Calu3 (cell line): Measurements from ENCODE around the gene TSPOAP1. TPM values are rescaled to one million over a fixed set of nuclear protein-coding genes. Genes with fewer than 3 reads are reported as not detected.

Experiments used
- BruUV-seq: library from RNA; stranded (reverse); fragments of 400-500 nt; replicated peaks from 2 replicates; lab custom pipeline; 2021; lab: Mats Ljungman, UMichigan
- CTCF ChIA-PET: fragments of 300-600 bp; sonication (Branson Sonifier 250); formaldehyde crosslinking; loops from one replicate; lab custom pipeline; 2022; ENCODE audit warnings: antibody characterized with exemption; lab: Charles Lee
- DNase-seq: peaks from one replicate; pipeline ENCODE4 v3.0.0; 2022
- H3K27ac Mint-ChIP-seq: one replicate; pipeline ENCODE4 v1.8.0; 2022; ENCODE audit warnings: mixed read lengths; ENCODE audit not compliant: unreplicated experiment
- H3K27me3 Mint-ChIP-seq: one replicate; pipeline ENCODE4 v1.8.0; 2022; ENCODE audit warnings: mixed read lengths; ENCODE audit not compliant: unreplicated experiment
- H3K36me3 Mint-ChIP-seq: one replicate; pipeline ENCODE4 v1.8.0; 2022; ENCODE audit warnings: mild to moderate bottlenecking, moderate library complexity, mixed read lengths; ENCODE audit not compliant: insufficient read depth, unreplicated experiment
- H3K4me1 Mint-ChIP-seq: one replicate; pipeline ENCODE4 v1.8.0; 2022; ENCODE audit warnings: mild to moderate bottlenecking, low read depth, mixed read lengths; ENCODE audit not compliant: unreplicated experiment
- H3K4me3 Mint-ChIP-seq: one replicate; pipeline ENCODE4 v1.8.0; 2022; ENCODE audit warnings: mild to moderate bottlenecking, low read depth, moderate library complexity, mixed read lengths; ENCODE audit not compliant: unreplicated experiment
- H3K9me3 Mint-ChIP-seq: one replicate; pipeline ENCODE4 v1.8.0; 2022; ENCODE audit warnings: low read depth, mixed read lengths; ENCODE audit not compliant: unreplicated experiment
- intact Hi-C: fragments of 100-400 bp; cut with micrococcal nuclease; formaldehyde crosslinking; loops from one replicate; pipeline ENCODE4 v1.10.0; 2022; ENCODE audit not compliant: unreplicated experiment
- total RNA-seq: library from RNA; stranded (reverse); gene quantifications from 2 replicates; pipeline ENCODE4 v1.2.3, GENCODE V29; 2022
- TF ChIP-seq, protein P1 (sequence below): fragments of 200-600 bp; IDR thresholded peaks from one replicate; pipeline ENCODE4 v1.8.0; 2022; ENCODE audit warnings: antibody characterized with exemption; ENCODE audit not compliant: unreplicated experiment

The TSPOAP1 gene
- total RNA-seq, 1 experiment from 2014 or later, result not detected

DNA sequence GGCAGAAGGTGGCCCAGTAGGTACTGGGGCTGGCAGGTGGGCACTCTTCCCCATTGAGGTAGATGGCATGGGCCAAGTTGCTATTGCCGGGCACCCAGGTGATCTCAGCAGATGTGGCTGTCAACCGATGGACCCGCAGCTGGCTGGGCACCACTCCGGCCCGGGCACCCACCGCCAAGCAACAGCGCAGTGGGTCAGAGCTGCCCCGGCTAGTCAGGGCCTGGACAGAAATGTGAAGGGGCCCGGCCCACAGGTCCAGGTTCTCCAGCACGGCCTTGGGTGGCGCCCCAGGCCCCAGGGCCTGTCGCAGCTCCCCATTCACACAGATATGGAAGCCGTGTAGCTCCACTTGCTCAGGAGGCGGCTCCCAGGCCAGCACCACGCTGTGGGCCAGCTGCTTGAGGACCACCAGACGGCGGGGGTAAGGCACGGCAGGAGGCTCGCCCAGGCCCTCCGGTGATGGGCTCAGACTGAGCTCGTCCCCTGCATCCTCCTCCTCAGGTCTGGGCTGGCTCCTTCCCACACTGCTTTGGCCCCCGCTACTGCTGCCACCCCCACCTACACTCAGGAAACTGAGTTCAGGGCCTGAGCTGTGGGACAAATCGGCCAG, 16.5 kb downstream of the TSPOAP1 start:
- H3K27me3 Mint-ChIP-seq, result peaks cover 72% of the 10 kb centered on the region
- no TSS peak for BruUV-seq
- no peak overlapping the region for H3K27ac Mint-ChIP-seq
- no peak for DNase-seq
- H3K4me1 Mint-ChIP-seq, result no peaks in the 10 kb centered on the region
- CTCF ChIA-PET, result no interaction called here
- intact Hi-C loops, result no loop called here
- no peak overlapping the region for H3K4me3 Mint-ChIP-seq
- H3K9me3 Mint-ChIP-seq, result no peaks in the 10 kb centered on the region
- no peaks in the 10 kb centered on the region for H3K36me3 Mint-ChIP-seq
- TF ChIP-seq, protein P1, sequence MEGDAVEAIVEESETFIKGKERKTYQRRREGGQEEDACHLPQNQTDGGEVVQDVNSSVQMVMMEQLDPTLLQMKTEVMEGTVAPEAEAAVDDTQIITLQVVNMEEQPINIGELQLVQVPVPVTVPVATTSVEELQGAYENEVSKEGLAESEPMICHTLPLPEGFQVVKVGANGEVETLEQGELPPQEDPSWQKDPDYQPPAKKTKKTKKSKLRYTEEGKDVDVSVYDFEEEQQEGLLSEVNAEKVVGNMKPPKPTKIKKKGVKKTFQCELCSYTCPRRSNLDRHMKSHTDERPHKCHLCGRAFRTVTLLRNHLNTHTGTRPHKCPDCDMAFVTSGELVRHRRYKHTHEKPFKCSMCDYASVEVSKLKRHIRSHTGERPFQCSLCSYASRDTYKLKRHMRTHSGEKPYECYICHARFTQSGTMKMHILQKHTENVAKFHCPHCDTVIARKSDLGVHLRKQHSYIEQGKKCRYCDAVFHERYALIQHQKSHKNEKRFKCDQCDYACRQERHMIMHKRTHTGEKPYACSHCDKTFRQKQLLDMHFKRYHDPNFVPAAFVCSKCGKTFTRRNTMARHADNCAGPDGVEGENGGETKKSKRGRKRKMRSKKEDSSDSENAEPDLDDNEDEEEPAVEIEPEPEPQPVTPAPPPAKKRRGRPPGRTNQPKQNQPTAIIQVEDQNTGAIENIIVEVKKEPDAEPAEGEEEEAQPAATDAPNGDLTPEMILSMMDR, result no peak

DNA sequence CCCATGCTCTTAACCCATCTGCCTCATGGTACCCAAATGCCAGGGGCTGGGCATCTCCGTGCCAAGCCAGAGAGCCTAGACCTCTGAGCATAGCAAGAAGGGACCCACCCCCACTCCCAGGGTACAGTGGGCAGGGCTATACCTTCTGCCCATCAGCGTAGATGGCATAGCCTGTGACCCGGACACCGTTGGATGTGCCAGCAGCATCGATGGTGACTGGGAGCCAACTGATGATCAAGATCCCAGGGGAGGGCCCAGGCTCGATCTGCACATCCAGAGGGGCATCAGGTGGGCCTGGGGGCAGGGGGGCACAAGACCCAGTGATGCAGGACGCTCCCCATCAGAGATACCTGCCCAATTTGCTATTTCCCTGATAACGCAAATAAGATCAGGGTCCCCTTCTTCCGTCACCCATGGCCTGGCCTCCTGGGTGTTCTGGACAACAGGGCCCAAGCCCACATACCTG, 17.1 kb downstream of the TSPOAP1 start:
- no TSS peak for BruUV-seq
- CTCF ChIA-PET, result no interaction called here
- DNase-seq, result no peak
- Mint-ChIP-seq H3K4me1 (no peaks in the 10 kb centered on the region), H3K36me3 (no peaks in the 10 kb centered on the region), H3K27ac (no peak overlapping the region), H3K9me3 (no peaks in the 10 kb centered on the region), H3K27me3 (peaks cover 74% of the 10 kb centered on the region), H3K4me3 (no peak overlapping the region)
- intact Hi-C loops, result no loop called here
- TF ChIP-seq, protein P1, result no peak

DNA sequence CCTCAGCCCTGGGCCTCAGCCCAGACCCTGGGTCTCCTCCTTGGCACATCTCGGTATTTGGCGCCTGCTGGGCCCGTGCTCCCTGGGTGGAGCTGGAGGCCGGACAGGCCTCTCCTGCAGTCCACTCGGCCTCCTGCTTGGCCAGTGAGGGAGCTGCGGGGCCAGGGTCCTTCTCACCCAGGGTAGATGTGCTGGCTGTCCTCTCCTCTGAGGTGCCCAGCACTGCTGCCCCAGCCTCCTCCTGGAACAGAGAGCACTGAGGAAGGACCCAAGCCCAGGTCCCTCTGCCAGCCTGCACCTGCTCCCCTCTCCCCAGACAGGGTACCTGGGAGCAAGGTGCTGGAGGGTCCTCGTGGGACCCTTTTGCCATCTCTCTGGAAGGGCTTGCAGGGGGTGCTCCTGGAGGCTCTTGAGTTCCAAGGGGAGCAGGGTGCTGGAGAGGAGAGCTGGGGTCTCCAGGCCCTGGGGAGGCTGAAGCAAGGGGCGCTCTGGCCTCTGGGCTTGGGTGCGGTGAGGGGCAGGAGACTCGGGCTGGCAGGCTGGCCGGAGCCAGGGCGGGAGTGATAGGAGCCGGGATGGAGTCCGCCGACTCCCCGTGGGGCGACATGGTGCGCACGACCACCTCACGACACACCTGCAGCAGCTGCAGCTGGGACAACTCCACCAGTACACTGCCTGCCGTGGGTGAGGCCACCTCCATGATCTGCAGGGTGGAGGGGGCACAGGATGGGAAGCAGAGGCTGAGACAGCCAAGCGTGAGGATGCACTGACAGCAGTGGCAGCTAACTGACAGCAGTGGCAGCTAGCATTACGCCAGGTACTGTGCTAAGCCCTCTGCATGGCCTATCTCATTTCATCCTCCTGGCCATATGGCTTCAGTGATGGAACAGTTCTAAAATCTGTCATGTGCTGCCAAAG, 17.8 kb downstream of the TSPOAP1 start:
- Mint-ChIP-seq H3K4me3 (no peak overlapping the region), H3K9me3 (no peaks in the 10 kb centered on the region), H3K4me1 (no peaks in the 10 kb centered on the region), H3K27ac (no peak overlapping the region), H3K27me3 (peaks cover 70% of the 10 kb centered on the region), H3K36me3 (no peaks in the 10 kb centered on the region)
- no TSS peak for BruUV-seq
- intact Hi-C loops, result no loop called here
- DNase-seq, result no peak
- TF ChIP-seq, protein P1, result no peak
- CTCF ChIA-PET, result no interaction called here

DNA sequence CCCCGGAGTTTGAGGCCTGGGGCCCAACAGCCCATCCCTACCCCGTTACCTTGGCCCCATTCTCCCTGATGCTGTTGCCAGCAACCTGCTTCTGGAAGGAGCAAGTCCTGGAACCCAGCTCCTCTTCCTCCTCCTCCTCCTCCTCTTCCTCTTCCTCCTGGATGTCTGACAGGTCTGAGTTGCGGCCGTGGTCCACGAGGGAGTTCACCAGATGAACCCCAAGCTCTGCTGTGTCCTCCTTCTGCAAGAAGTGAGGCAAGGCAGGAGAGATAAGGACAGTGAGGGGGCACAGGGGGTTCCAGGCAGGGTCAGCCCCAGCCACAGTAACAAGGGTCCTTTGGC, 18.7 kb downstream of the TSPOAP1 start:
- intact Hi-C loops, result no loop called here
- no peak overlapping the region for H3K27ac Mint-ChIP-seq

More for the DNA sequence above, 18.7 kb downstream of the TSPOAP1 start:
- CTCF ChIA-PET, result no interaction called here
- no peaks in the 10 kb centered on the region for H3K9me3 Mint-ChIP-seq
- H3K27me3 Mint-ChIP-seq, result peaks cover 62% of the 10 kb centered on the region
- no TSS peak for BruUV-seq
- no peaks in the 10 kb centered on the region for H3K4me1 Mint-ChIP-seq
- no peak for DNase-seq
- TF ChIP-seq, protein P1, result no peak
- no peaks in the 10 kb centered on the region for H3K36me3 Mint-ChIP-seq
- no peak overlapping the region for H3K4me3 Mint-ChIP-seq
